Upper lobe of left lung (tissue), 6 donors: Measurements from ENCODE around the gene TMEM108. TPM values are rescaled to one million over a fixed set of nuclear protein-coding genes. Genes with fewer than 3 reads are reported as not detected.

Experiments used
- ATAC-seq, 2 donors: fragments of 200-7000 bp; cut with Tn5 transposase; one replicate each; pipeline ENCODE4 v1.9.1; 2022; ENCODE audit warnings: mild to moderate bottlenecking in 2 of 2, moderate library complexity in 2 of 2; ENCODE audit not compliant: low FRiP score in 2 of 2
- DNase-seq, 2 donors: peaks; one replicate each; pipeline ENCODE4 v3.0.0-alpha.2; 2019 to 2020
- H3K27ac ChIP-seq, 4 donors: fragments of 200-600 bp; sonication (generic); one replicate each; pipeline ENCODE4 v1.5.1; 2016 to 2019
- H3K27me3 ChIP-seq, 4 donors: fragments of 200-600 bp; sonication (generic); one replicate each; pipeline ENCODE4 v1.5.1; 2017 to 2019
- H3K36me3 ChIP-seq, 4 donors: fragments of 200-600 bp; sonication (generic); one replicate each; pipeline ENCODE4 v1.5.1; 2016 to 2019
- H3K4me1 ChIP-seq, 4 donors: fragments of 200-600 bp; sonication (generic); one replicate each; pipeline ENCODE4 v1.5.1; 2018 to 2019
- H3K4me3 ChIP-seq, 4 donors: fragments of 200-600 bp; sonication (generic); one replicate each; pipeline ENCODE4 v1.5.1; 2017 to 2019; ENCODE audit warnings: mild to moderate bottlenecking in 2 of 4, moderate library complexity in 1 of 4
- H3K9me3 ChIP-seq, 4 donors: fragments of 200-600 bp; sonication (generic); one replicate each; pipeline ENCODE4 v1.5.1; 2018 to 2019
- EP300 ChIP-seq, 4 donors: sonication (generic); formaldehyde crosslinking; IDR thresholded peaks; one replicate each; pipeline ENCODE4 v1.5.1; 2017; ENCODE audit warnings: antibody characterized with exemption in 4 of 4, control low read depth in 2 of 4
- POLR2A ChIP-seq, 4 donors: fragments of 450-650 bp; IDR thresholded peaks; one replicate each; pipeline ENCODE4 v1.5.1; 2016 to 2017; ENCODE audit warnings: antibody characterized with exemption in 4 of 4, mild to moderate bottlenecking in 2 of 4
- POLR2AphosphoS5 ChIP-seq, 2 donors: sonication (generic); formaldehyde crosslinking; IDR thresholded peaks; one replicate each; pipeline ENCODE4 v1.5.1; 2017; ENCODE audit warnings: antibody characterized with exemption in 2 of 2
- WGBS, 2 donors: methylation state at CpG; one replicate each; pipeline ENCODE4 v1.1.5; 2017 to 2018; 5-methylcytosine and 5-hydroxymethylcytosine counted together
- total RNA-seq, 6 donors: library from RNA; depleted of rRNA in 4 of 6; stranded (reverse); fragments of >200 nt in 4 of 6; gene quantifications; one replicate each; pipeline versions ENCODE4 v1.1.0 to v1.2.1, GENCODE V29; 2016 to 2021
- TF ChIP-seq, protein P1 (sequence below), 6 experiments: fragments of 450-650 bp in 4 of 6; fragments of 200-600 bp in 2 of 6; sonication (generic) in 2 of 6; IDR thresholded peaks; one replicate each; pipeline ENCODE4 v1.5.1; 2016 to 2019; ENCODE audit warnings: antibody characterized with exemption in 6 of 6
- donor health status: DM: no; HTN: no; CAD: no; lungs with moderate emphysema.
- donor health status: DM: no; HTN: yes; CAD: no; lungs with severe emphysema.

Gene TMEM108
- total RNA-seq, 6 donors from 2014 or later, result 3.1 to 13.0 (median 7.9) TPM

DNA sequence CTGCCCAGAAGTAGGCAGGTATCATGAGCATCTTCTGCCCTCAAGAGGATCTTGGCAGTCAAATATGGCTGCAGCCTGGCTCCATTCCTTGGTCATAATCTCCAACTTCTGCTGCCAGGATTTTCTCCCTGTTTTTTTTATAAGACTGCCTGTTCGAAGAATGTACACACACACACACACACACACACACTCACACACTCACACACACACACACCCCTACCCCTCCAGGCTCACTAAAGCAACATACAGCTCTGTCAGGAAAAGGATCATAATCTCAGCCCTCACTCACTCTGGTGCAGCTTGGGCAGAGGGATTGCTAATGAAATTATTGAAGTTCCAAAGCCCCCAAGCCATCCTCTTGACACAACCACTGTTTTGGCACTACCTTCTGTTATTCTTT is 232.4 kb downstream of the TMEM108 start:
- 60 to 93% methylated on average over 1 of the region's 1 CpG for whole genome bisulfite sequencing, 2 donors
- Histone ChIP-seq H3K4me1 (peaks cover 0 to 10% (median 3%) of the 10 kb centered on the region in 4 donors), H3K36me3 (no peaks in the 10 kb centered on the region), H3K4me3 (no peak overlapping the region), H3K27ac (no peak overlapping the region), H3K9me3 (no peaks in the 10 kb centered on the region), H3K27me3 (no peaks in the 10 kb centered on the region)
- DNase-seq (no peak), ATAC-seq (no peak)
- TF ChIP-seq, protein P1, sequence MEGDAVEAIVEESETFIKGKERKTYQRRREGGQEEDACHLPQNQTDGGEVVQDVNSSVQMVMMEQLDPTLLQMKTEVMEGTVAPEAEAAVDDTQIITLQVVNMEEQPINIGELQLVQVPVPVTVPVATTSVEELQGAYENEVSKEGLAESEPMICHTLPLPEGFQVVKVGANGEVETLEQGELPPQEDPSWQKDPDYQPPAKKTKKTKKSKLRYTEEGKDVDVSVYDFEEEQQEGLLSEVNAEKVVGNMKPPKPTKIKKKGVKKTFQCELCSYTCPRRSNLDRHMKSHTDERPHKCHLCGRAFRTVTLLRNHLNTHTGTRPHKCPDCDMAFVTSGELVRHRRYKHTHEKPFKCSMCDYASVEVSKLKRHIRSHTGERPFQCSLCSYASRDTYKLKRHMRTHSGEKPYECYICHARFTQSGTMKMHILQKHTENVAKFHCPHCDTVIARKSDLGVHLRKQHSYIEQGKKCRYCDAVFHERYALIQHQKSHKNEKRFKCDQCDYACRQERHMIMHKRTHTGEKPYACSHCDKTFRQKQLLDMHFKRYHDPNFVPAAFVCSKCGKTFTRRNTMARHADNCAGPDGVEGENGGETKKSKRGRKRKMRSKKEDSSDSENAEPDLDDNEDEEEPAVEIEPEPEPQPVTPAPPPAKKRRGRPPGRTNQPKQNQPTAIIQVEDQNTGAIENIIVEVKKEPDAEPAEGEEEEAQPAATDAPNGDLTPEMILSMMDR (IDR thresholded peaks at IDR 0.05), result no peak
- no peak for TF ChIP-seq POLR2AphosphoS5 (IDR thresholded peaks at IDR 0.05)
- TF ChIP-seq EP300 (IDR thresholded peaks at IDR 0.05), result no peak
- no peak for TF ChIP-seq POLR2A (IDR thresholded peaks at IDR 0.05)

DNA sequence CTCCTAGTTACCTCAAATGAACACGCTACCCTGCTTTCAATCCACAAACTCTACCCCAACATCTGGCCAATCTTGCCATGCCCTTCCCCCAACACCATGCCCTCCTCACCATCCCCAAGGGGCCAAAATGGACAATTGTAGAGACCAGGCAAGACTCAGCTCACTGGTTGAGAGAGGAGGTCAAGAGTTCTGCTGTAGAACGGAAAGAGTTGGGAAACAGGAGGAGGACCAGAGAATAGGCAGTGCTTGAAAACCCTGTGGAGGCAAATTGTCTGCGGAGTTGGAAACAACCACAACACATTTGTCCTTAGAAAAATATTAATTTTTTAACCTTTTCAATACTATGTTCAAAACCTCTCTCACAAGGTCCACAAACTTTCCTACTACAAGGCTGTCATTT is 232.9 kb downstream of the TMEM108 start:
- ATAC-seq (no peak), DNase-seq (no peak)
- WGBS, 2 donors, result 81 to 86% methylated on average over 3 of the region's 3 CpGs
- no peak overlapping the region for H3K27ac ChIP-seq
- H3K36me3 ChIP-seq, result no peaks in the 10 kb centered on the region
- H3K27me3 ChIP-seq, result no peaks in the 10 kb centered on the region
- H3K9me3 ChIP-seq, result no peaks in the 10 kb centered on the region
- no peak overlapping the region for H3K4me3 ChIP-seq
- TF ChIP-seq, protein P1 (IDR thresholded peaks at IDR 0.05), result no peak
- TF ChIP-seq POLR2AphosphoS5 (IDR thresholded peaks at IDR 0.05) (no peak), POLR2A (IDR thresholded peaks at IDR 0.05) (no peak), EP300 (IDR thresholded peaks at IDR 0.05) (no peak)
- H3K4me1 ChIP-seq, result peaks cover 0 to 10% (median 3%) of the 10 kb centered on the region in 4 donors

DNA sequence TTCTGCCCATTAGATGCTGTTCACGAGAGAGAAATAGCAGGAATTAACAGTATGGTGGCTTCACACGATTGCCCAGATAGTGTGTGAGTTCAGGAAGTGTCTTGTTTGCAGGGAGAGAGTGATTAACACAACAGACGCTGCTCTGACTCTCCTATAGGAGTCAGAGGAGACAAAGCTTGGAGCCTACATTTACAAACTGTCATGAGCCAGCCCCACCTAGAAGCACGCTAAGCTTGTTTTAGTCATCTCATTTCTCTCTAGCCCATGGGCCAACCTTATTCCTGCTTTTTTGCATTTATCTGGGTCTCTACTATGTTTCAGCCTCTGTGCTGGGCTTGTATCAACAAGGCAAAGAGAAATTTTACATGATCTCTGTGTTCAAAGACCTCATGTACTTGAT is 233.3 kb downstream of the TMEM108 start:
- TF ChIP-seq POLR2AphosphoS5 (IDR thresholded peaks at IDR 0.05) (no peak), POLR2A (IDR thresholded peaks at IDR 0.05) (no peak), EP300 (IDR thresholded peaks at IDR 0.05) (no peak)
- TF ChIP-seq, protein P1 (IDR thresholded peaks at IDR 0.05), result no peak
- DNase-seq (no peak), ATAC-seq (no peak)
- Histone ChIP-seq H3K27me3 (no peaks in the 10 kb centered on the region), H3K4me3 (no peak overlapping the region), H3K27ac (peak overlapping the region in 1 of 4 donors; percentile 36), H3K9me3 (no peaks in the 10 kb centered on the region), H3K36me3 (no peaks in the 10 kb centered on the region), H3K4me1 (peaks cover 0 to 10% (median 3%) of the 10 kb centered on the region in 4 donors)
- whole genome bisulfite sequencing, 2 donors, result 51 to 55% methylated on average over 4 of the region's 4 CpGs

DNA sequence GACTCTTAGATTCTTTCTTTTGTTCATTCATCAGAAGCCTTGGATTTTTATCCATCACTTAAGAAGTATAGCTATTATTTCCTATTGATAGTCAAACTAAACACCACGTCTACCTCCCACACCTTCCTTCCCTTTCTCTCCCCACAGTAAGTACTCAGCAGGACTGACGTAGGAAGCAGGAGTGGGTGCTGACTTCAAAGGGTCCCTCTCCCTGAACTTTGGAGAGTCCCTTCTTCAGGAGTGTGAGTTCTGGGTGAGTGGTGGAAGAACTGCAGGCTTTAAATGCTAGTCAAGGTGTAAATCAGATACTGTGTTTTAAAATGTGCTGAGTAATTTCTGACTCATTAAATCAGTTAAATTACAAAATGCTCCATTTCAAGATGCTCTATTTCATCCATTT is 235.2 kb downstream of the TMEM108 start:
- Histone ChIP-seq H3K27ac (no peak overlapping the region), H3K4me3 (no peak overlapping the region), H3K27me3 (no peaks in the 10 kb centered on the region), H3K36me3 (no peaks in the 10 kb centered on the region), H3K4me1 (peaks cover 0 to 10% (median 3%) of the 10 kb centered on the region in 4 donors), H3K9me3 (no peaks in the 10 kb centered on the region)
- no peak for TF ChIP-seq POLR2AphosphoS5 (IDR thresholded peaks at IDR 0.05)
- TF ChIP-seq, protein P1 (IDR thresholded peaks at IDR 0.05), result no peak
- TF ChIP-seq EP300 (IDR thresholded peaks at IDR 0.05), result no peak
- WGBS, 2 donors, result 70 to 71% methylated on average over 2 of the region's 2 CpGs
- DNase-seq (no peak), ATAC-seq (no peak)

DNA sequence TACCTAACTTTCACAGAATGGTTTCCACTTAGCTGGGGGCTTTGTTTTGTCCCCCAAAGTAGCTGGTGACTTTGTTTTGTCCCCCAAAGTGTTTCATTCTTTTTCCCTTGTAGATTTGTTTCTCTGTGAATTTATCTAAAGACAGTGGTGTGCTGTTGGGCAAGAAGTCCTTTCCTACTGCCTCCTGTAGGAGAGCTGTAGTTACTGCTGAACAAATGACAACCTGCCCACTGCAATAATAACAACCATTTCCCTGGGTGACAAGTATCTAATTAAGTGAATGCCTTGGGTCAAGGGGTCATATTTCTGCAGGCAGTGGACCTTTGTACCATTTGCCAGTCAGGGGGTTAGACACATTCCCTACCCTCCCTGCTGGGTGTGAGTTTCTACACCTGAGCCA is 236.3 kb downstream of the TMEM108 start:
- H3K27me3 ChIP-seq, result no peaks in the 10 kb centered on the region
- no peak overlapping the region for H3K4me3 ChIP-seq
- no peak for TF ChIP-seq EP300 (IDR thresholded peaks at IDR 0.05)
- TF ChIP-seq POLR2A (IDR thresholded peaks at IDR 0.05), result no peak
- TF ChIP-seq POLR2AphosphoS5 (IDR thresholded peaks at IDR 0.05), result no peak
- TF ChIP-seq, protein P1 (IDR thresholded peaks at IDR 0.05), result no peak
- H3K36me3 ChIP-seq, result no peaks in the 10 kb centered on the region
- ATAC-seq, result no peak
- H3K27ac ChIP-seq, result no peak overlapping the region
- peaks cover 0 to 5% (median 2%) of the 10 kb centered on the region in 4 donors for H3K4me1 ChIP-seq
- H3K9me3 ChIP-seq, result no peaks in the 10 kb centered on the region
- no peak for DNase-seq
